Measurements from ENCODE around the gene ENPP5.
A peak's percentile ranks its signal among the peaks of the same experiment; 100 is the strongest.
"Not testable (repeated sequence)": the region's sequence is repeated elsewhere in the genome, so short reads cannot be mapped to it uniquely, and the experiment has no call there.

ENPP5 gene

DNA sequence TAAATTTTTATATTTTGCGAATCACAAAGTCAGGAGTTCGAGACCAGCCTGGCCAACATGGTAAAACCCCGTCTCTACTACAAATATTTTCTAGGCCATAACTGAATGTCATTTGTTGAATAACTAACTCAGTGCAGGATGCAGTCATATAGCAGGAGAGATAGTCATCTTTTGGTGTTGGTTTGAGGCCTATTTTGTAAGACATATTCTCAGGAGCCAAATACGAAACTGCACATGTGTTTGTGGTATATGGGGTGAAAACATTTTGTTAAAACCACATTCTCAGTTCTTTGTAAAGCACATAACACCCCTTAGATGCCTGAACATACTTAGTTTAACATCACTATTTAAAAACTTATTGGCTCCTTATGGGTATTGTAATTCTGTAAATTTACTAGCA is 4.7 kb upstream of the ENPP5 start:
- no peak for DNase-seq

GRCh38 chr6:46174904-46175303 is 4.1 kb upstream of the ENPP5 start:
- no peak for DNase-seq

DNA sequence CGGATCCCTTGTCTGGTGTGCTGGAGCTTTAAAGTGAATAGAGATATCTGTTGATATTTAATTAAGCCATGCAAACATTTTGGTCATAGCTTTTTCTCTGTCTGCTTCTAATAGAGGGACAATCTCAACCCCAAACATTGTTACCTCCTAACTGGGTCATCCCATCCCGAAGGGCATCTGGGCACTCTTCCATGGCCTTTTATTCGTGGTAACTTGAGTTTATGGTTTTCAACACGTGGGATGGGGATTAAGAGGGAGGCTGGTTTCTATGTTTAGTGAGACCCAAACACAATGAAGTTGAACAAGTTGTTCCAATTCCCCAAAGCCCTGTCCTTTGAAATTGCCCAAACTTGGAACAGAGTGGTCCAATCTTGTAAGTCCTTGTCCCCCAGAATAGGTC is 1.4 kb upstream of the ENPP5 start:
- DNase-seq: peak in 2 of 56 donors; percentile 1 to 8

DNA sequence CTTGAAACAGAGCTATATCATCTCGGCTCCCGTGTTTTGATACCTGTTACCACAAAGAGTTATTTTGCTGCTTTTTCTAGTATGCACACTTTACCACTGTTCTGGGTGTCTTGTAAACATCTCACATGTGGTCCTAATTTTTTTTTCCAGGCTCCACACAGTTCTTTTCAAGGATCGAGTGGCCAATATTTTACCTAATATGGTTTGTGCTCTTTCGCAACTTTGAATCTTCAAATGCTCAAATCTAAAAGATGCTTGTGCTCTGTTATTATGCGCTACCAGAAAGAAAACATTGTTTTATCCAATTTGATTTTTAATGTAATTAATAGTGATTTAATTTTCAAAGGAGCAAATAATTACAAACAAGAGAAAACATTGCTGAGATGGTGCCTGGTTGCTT is 10.7 kb downstream of the ENPP5 start:
- no peak for DNase-seq

GRCh38 chr6:46159229-46159628 is 11.6 kb downstream of the ENPP5 start:
- DNase-seq: no peak

DNA sequence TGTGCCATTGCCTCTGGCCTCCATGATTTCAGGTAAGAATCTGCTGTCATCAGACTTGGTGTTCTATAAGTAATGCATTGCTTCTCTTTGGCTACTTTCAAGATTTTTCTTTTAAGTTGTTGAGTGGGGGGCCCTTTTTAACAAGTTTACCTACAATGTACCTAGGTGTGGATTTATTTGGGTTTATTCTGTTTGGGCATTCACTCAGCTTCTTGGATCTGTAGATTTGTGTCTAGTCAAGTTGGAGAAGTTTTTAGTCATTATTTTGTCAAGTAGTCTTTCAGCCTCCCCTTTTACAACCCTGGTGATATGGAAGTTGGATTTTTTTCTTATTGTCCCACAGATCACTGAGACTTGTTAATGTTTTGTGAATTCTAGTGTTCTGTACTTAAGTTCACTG is 14.1 kb downstream of the ENPP5 start:
- no peak for DNase-seq

DNA sequence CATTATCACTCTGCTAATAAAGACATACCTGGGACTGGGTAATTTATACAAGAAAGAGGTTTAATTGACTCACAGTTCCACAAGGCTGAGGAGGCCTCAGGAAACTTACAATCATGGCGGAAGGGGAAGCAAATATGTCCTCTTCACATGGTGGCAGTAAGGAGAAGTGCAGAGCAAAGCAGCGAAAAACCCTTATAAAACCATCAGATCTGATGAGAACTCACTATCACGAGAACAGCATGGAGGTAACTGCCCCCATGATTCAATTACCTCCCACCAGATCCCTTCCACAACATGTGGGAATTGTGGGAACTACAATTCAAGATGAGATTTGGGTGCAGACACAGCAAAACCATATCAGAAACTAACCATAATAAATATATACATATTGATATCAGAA is 21.7 kb downstream of the ENPP5 start:
- DNase-seq: not testable (repeated sequence)

DNA sequence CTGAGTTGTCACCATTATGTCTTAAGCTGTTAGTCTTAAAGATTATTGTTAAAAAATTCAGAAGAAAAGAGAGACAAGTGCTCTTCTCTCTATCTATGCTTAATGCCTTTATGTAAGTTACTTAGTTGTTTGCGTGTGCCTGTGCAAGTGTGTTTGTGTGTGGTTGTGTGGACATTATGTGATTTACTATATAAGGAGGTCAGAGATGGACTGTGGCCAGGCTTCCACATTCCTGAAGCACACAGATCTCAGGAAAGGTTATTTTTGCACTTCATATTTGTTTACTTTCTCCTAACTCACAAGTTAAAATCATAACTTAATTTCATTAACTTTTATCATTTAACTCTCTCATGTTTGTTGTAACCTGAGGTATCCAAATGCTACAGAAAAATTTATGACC is 26.5 kb downstream of the ENPP5 start:
- DNase-seq: no peak

DNA sequence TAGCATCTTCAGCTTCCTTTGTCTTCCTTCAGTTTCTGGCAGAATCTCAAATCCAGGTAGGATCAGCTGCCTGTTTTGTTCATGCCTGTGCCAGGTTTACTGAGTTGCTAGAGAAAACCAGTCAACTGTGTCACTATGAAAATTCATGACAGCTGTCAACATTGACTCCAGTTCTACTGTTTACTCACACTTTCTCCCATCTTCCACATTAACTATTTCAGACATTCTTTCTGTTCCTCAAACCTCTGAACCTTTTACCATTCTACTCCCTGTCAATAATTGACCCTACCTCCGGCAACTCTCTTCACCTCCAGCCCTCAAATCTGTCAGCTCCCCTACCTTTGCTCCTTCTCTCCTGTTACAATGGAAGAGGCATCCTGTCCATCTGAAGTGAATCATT is 32.5 kb downstream of the ENPP5 start:
- no peak for DNase-seq

- DNase-seq: no peak
These were observed 33.4 kb downstream of the ENPP5 start for GRCh38 chr6:46137387-46137786.

DNA sequence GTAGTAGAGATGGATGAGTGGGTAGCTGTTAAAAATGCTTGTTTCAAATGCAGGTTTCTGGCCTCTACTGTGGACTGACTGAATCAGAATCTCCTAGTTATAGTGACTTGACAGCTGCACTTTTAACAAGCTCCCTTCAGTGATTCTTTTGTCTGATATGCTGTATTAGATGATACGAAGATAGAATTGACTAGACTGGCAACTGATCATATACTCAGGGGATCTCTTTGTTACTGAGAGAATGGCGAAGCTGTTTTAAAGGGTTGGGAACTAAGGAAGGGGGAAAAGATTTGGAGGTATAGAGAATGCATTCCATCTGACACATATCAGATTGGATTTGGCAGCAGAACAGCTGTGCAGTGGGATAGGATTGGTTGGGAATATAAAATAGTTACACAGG is 33.9 kb downstream of the ENPP5 start:
- DNase-seq: no peak

GRCh38 chr6:46135176-46135575 is 35.6 kb downstream of the ENPP5 start:
- DNase-seq: no peak

DNA sequence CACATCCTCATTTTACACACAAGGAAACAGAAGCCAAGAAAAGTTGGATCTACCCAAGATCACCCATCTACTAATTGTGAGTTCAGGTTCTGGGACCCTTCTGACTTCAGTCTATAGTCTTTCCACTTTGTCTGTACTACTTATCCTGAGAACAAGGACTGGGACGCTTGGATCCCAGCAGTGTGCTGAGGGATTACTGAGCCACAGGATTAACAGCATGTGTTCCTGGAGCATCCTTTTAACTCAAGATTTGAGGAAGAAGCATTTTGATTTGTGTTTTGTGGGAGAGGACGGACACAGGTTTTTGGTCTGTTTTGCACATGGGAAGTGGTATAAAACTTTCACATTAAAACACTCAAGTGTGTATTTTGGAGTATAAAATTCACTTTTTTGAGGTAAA is 36.6 kb downstream of the ENPP5 start:
- no peak for DNase-seq

DNA sequence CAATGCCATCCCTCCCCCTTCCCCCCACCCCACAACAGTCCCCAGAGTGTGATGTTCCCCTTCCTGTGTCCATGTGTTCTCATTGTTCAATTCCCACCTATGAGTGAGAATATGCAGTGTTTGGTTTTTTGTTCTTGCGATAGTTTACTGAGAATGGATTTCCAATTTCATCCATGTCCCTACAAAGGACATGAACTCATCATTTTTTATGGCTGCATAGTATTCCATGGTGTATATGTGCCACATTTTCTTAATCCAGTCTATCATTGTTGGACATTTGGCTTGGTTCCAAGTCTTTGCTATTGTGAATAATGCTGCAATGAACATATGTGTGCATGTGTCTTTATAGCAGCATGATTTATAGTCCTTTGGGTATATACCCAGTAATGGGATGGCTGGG is 39.5 kb downstream of the ENPP5 start:
- not testable (repeated sequence) for DNase-seq

GRCh38 chr6:46130666-46131065 is 40.1 kb downstream of the ENPP5 start:
- peak in 1 of 56 donors; percentile 2 for DNase-seq

GRCh38 chr6:46129629-46130511 is 40.9 kb downstream of the ENPP5 start, which contains the start of gene ENPP4:
Gene ENPP4 (plus strand): TSS chr6:46129989. CDS start chr6:46139584, 9,595 bp downstream.
- DNase-seq: peak; percentile 29 to 95 (median 89)

GRCh38 chr6:46129291-46129628 is 41.5 kb downstream of the ENPP5 start:
- DNase-seq: peak in 1 of 56 donors; percentile 32

DNA sequence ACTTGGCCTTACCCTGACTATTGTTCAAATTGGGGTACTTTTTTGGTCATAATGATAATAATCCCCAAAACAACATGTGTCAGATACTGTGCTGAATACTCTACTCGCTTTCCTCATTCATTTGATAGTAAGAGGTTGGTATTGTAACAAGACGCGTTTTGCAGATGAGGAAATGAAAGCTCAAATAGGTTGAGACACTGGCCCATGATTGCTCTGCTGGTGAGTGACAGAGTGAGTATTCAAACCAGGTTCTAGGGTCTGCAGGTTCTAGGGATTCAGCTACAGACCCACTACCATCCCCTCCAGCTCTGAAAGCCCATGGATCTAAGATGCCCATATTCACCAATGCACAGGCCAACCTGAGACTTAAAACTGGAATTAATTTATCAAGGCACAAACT is 42.3 kb downstream of the ENPP5 start:
- DNase-seq: no peak

- not testable (repeated sequence) for DNase-seq
These were observed 51.1 kb downstream of the ENPP5 start for GRCh38 chr6:46119679-46120078.

GRCh38 chr6:46118836-46119235 is 51.9 kb downstream of the ENPP5 start:
- no peak for DNase-seq

GRCh38 chr6:46118157-46118556 is 52.6 kb downstream of the ENPP5 start:
- DNase-seq: no peak

- DNase-seq: no peak
These were observed 54.5 kb downstream of the ENPP5 start for GRCh38 chr6:46116289-46116688.

DNA sequence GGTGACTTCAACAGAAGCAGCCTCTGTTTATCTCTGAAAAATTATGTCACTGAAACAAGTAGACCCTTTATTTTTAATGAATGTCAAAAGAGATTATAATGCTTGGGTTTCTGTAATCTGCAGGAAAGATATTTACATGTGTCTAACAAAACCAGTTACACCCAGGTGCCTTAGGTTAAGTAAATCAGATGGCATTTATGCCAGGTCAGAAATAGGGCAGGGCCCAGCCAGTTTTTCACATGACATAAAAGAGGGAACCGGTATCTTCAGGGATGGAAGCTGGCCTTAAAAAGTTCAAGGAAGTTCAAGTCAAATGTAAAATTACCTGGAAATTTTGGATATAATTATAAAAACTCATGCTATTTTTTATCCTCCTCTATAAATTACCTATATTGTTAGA is 55.1 kb downstream of the ENPP5 start:
- DNase-seq: no peak

- no peak for DNase-seq
These were observed 57.4 kb downstream of the ENPP5 start for GRCh38 chr6:46113370-46113769.
